HEK293 (cell line): Measurements from ENCODE around the gene PLD3.

Experiments
- CTCF ChIA-PET: fragments of 350-600 bp; formaldehyde crosslinking; extraction: SDS; loops from one replicate; lab custom pipeline; 2021; ENCODE audit warnings: antibody characterized with exemption; lab: Yijun Ruan, JAX
- POLR2A ChIA-PET: fragments of 300-600 bp; formaldehyde crosslinking; extraction: SDS; loops from one replicate; lab custom pipeline; 2020; ENCODE audit warnings: antibody characterized with exemption, inconsistent platforms; lab: Yijun Ruan, JAX
- H3K27ac ChIP-seq: fragments of 200-500 bp; sonication (Bioruptor generic); 2 replicates; pipeline ENCODE4 v1.5.1; 2014; ENCODE audit warnings: low read depth, low read length, control low read depth, inconsistent platforms; ENCODE audit errors: extremely low read depth
- H3K36me3 ChIP-seq, 2 experiments: fragments of 200-500 bp in 1 of 2; sonication (Bioruptor generic) in 1 of 2; 1 replicate in 1 of 2; 2 replicates in 1 of 2; pipeline ENCODE4 v1.5.1; 2014 to 2017; ENCODE audit warnings: inconsistent platforms in 2 of 2, low read length in 2 of 2; ENCODE audit not compliant: control insufficient read depth in 2 of 2, insufficient read depth in 1 of 2
- H3K4me1 ChIP-seq: fragments of 200-500 bp; sonication (Bioruptor generic); 2 replicates; pipeline ENCODE4 v1.5.1; 2014; ENCODE audit warnings: mild to moderate bottlenecking, low read length, inconsistent platforms; ENCODE audit not compliant: control insufficient read depth, insufficient read depth
- H3K4me3 ChIP-seq: 2 replicates; pipeline ENCODE4 v1.5.1; 2011; ENCODE audit warnings: low read depth, mild to moderate bottlenecking, control low read depth, low read length, moderate library complexity
- H3K9me3 ChIP-seq: fragments of 200-500 bp; sonication (Bioruptor generic); 2 replicates; pipeline ENCODE4 v1.5.1; 2014; ENCODE audit warnings: low read depth, low read length, inconsistent platforms; ENCODE audit not compliant: control insufficient read depth, insufficient read depth
- ZBTB44 ChIP-seq: fragments of 450-650 bp; IDR thresholded peaks from 2 replicates; pipeline ENCODE4 v1.5.1; 2018; ENCODE audit warnings: missing biosample characterization, mild to moderate bottlenecking, missing genetic modification characterization
- ZBTB48 ChIP-seq: fragments of 450-650 bp; formaldehyde crosslinking; IDR thresholded peaks from 2 replicates; pipeline ENCODE4 v1.5.1; 2016; ENCODE audit warnings: missing biosample characterization, missing genetic modification characterization
- ZBTB6 ChIP-seq: fragments of 450-650 bp; formaldehyde crosslinking; IDR thresholded peaks from 2 replicates; pipeline ENCODE4 v1.5.1; 2017; ENCODE audit warnings: missing biosample characterization, missing genetic modification characterization
- ZFHX2 ChIP-seq: fragments of 450-650 bp; formaldehyde crosslinking; conservative IDR thresholded peaks from 2 replicates; pipeline ENCODE4 v1.5.1; 2016; ENCODE audit warnings: missing biosample characterization, missing genetic modification characterization
- ZNF221 ChIP-seq: fragments of 450-650 bp; formaldehyde crosslinking; IDR thresholded peaks from 2 replicates; pipeline ENCODE4 v1.5.1; 2017; ENCODE audit warnings: missing biosample characterization, missing genetic modification characterization, borderline replicate concordance
- ZNF24 ChIP-seq: fragments of 450-650 bp; formaldehyde crosslinking; IDR thresholded peaks from 2 replicates; pipeline ENCODE4 v1.5.1; 2016; ENCODE audit warnings: missing biosample characterization, missing genetic modification characterization
- ZNF423 ChIP-seq: fragments of 450-650 bp; formaldehyde crosslinking; IDR thresholded peaks from 2 replicates; pipeline ENCODE4 v1.5.1; 2016; ENCODE audit warnings: missing biosample characterization, missing genetic modification characterization
- ZNF585B ChIP-seq: fragments of 450-650 bp; formaldehyde crosslinking; IDR thresholded peaks from 2 replicates; pipeline ENCODE4 v1.5.1; 2016; ENCODE audit warnings: missing biosample characterization, missing genetic modification characterization
- ZNF624 ChIP-seq: fragments of 450-650 bp; formaldehyde crosslinking; IDR thresholded peaks from 2 replicates; pipeline ENCODE4 v1.5.1; 2017; ENCODE audit warnings: missing biosample characterization, missing genetic modification characterization
- ZNF645 ChIP-seq: fragments of 450-650 bp; formaldehyde crosslinking; IDR thresholded peaks from 2 replicates; pipeline ENCODE4; 2016; ENCODE audit warnings: missing biosample characterization, missing genetic modification characterization
- ZNF843 ChIP-seq: fragments of 450-650 bp; formaldehyde crosslinking; IDR thresholded peaks from 2 replicates; pipeline ENCODE4 v1.5.1; 2016; ENCODE audit warnings: missing biosample characterization, missing genetic modification characterization
- TF ChIP-seq, protein P1 (sequence below): fragments of 450-650 bp; formaldehyde crosslinking; IDR thresholded peaks from 2 replicates; pipeline ENCODE4 v1.5.1; 2016; ENCODE audit warnings: missing biosample characterization, missing genetic modification characterization
- TF ChIP-seq, protein P2 (sequence below): fragments of 450-650 bp; formaldehyde crosslinking; IDR thresholded peaks from 2 replicates; pipeline ENCODE4 v1.5.0; 2017; ENCODE audit warnings: missing biosample characterization, missing genetic modification characterization, borderline replicate concordance
- TF ChIP-seq, protein P3 (sequence below): fragments of 450-650 bp; formaldehyde crosslinking; IDR thresholded peaks from 2 replicates; pipeline ENCODE4 v1.5.1; 2017; ENCODE audit warnings: missing biosample characterization, missing genetic modification characterization
- TF ChIP-seq, protein P4 (sequence below): fragments of 450-650 bp; formaldehyde crosslinking; IDR thresholded peaks from 2 replicates; pipeline ENCODE4 v1.5.1; 2016; ENCODE audit warnings: missing biosample characterization, missing genetic modification characterization

The PLD3 gene

GRCh38 chr19:40376286-40376862 lies 27.9 kb downstream of the PLD3 start:
- no peak overlapping the region for H3K4me3 ChIP-seq
- no peak overlapping the region for H3K27ac ChIP-seq
- H3K4me1 ChIP-seq = no peaks in the 10 kb centered on the region
- CTCF ChIA-PET = interaction anchor here (1.0 kb wide), 1 partner anchor 20 kb away, joined by 5 read pairs; no protein-coding TSS in a partner anchor
- no peaks in the 10 kb centered on the region for H3K9me3 ChIP-seq
- POLR2A ChIA-PET = interaction anchor here (2.2 kb wide), 1 partner anchor 10 kb away, joined by 7 read pairs; no protein-coding TSS in a partner anchor
- no peak for TF ChIP-seq ZNF585B (tag by site-specific recombination)
- TF ChIP-seq, protein P1, sequence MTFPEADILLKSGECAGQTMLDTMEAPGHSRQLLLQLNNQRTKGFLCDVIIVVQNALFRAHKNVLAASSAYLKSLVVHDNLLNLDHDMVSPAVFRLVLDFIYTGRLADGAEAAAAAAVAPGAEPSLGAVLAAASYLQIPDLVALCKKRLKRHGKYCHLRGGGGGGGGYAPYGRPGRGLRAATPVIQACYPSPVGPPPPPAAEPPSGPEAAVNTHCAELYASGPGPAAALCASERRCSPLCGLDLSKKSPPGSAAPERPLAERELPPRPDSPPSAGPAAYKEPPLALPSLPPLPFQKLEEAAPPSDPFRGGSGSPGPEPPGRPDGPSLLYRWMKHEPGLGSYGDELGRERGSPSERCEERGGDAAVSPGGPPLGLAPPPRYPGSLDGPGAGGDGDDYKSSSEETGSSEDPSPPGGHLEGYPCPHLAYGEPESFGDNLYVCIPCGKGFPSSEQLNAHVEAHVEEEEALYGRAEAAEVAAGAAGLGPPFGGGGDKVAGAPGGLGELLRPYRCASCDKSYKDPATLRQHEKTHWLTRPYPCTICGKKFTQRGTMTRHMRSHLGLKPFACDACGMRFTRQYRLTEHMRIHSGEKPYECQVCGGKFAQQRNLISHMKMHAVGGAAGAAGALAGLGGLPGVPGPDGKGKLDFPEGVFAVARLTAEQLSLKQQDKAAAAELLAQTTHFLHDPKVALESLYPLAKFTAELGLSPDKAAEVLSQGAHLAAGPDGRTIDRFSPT (tag by site-specific recombination) = peak; percentile 56; the same call in 1 of the 2 replicates
- TF ChIP-seq ZNF423 (tag by site-specific recombination) = no peak
- H3K36me3 ChIP-seq = peaks cover 35 to 62% of the 10 kb centered on the region in 2 experiments

DNA sequence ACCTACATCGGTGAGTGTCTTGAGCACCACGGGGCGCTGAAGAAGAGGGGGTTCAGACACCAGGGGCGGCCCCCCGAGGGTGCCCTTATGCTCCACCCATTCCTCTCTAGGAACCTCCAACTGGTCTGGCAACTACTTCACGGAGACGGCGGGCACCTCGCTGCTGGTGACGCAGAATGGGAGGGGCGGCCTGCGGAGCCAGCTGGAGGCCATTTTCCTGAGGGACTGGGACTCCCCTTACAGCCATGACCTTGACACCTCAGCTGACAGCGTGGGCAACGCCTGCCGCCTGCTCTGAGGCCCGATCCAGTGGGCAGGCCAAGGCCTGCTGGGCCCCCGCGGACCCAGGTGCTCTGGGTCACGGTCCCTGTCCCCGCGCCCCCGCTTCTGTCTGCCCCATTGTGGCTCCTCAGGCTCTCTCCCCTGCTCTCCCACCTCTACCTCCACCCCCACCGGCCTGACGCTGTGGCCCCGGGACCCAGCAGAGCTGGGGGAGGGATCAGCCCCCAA lies 29.4 kb downstream of the PLD3 start:
- POLR2A ChIA-PET = no interaction called here

GRCh38 chr19:40378509-40378908 lies 30.0 kb downstream of the PLD3 start:
- CTCF ChIA-PET = no interaction called here
- TF ChIP-seq ZNF624 (tag by site-specific recombination) (no peak), ZBTB44 (no peak), ZNF585B (tag by site-specific recombination) (no peak), ZBTB48 (no peak), ZNF221 (tag by site-specific recombination) (no peak), ZNF24 (tag by site-specific recombination) (no peak), ZBTB6 (tag by site-specific recombination) (no peak), ZNF645 (tag by site-specific recombination) (no peak), ZNF843 (no peak)
- TF ChIP-seq, protein P2, sequence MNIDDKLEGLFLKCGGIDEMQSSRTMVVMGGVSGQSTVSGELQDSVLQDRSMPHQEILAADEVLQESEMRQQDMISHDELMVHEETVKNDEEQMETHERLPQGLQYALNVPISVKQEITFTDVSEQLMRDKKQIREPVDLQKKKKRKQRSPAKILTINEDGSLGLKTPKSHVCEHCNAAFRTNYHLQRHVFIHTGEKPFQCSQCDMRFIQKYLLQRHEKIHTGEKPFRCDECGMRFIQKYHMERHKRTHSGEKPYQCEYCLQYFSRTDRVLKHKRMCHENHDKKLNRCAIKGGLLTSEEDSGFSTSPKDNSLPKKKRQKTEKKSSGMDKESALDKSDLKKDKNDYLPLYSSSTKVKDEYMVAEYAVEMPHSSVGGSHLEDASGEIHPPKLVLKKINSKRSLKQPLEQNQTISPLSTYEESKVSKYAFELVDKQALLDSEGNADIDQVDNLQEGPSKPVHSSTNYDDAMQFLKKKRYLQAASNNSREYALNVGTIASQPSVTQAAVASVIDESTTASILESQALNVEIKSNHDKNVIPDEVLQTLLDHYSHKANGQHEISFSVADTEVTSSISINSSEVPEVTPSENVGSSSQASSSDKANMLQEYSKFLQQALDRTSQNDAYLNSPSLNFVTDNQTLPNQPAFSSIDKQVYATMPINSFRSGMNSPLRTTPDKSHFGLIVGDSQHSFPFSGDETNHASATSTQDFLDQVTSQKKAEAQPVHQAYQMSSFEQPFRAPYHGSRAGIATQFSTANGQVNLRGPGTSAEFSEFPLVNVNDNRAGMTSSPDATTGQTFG (tag by site-specific recombination) = no peak
- TF ChIP-seq, protein P3, sequence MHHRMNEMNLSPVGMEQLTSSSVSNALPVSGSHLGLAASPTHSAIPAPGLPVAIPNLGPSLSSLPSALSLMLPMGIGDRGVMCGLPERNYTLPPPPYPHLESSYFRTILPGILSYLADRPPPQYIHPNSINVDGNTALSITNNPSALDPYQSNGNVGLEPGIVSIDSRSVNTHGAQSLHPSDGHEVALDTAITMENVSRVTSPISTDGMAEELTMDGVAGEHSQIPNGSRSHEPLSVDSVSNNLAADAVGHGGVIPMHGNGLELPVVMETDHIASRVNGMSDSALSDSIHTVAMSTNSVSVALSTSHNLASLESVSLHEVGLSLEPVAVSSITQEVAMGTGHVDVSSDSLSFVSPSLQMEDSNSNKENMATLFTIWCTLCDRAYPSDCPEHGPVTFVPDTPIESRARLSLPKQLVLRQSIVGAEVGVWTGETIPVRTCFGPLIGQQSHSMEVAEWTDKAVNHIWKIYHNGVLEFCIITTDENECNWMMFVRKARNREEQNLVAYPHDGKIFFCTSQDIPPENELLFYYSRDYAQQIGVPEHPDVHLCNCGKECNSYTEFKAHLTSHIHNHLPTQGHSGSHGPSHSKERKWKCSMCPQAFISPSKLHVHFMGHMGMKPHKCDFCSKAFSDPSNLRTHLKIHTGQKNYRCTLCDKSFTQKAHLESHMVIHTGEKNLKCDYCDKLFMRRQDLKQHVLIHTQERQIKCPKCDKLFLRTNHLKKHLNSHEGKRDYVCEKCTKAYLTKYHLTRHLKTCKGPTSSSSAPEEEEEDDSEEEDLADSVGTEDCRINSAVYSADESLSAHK (tag by site-specific recombination) = no peak

More for the DNA sequence above, 29.4 kb downstream of the PLD3 start:
- Histone ChIP-seq H3K4me1 (no peaks in the 10 kb centered on the region), H3K36me3 (peaks cover 29 to 47% of the 10 kb centered on the region in 2 experiments)
- no peak for TF ChIP-seq ZFHX2 (tag by site-specific recombination)
- TF ChIP-seq, protein P4, sequence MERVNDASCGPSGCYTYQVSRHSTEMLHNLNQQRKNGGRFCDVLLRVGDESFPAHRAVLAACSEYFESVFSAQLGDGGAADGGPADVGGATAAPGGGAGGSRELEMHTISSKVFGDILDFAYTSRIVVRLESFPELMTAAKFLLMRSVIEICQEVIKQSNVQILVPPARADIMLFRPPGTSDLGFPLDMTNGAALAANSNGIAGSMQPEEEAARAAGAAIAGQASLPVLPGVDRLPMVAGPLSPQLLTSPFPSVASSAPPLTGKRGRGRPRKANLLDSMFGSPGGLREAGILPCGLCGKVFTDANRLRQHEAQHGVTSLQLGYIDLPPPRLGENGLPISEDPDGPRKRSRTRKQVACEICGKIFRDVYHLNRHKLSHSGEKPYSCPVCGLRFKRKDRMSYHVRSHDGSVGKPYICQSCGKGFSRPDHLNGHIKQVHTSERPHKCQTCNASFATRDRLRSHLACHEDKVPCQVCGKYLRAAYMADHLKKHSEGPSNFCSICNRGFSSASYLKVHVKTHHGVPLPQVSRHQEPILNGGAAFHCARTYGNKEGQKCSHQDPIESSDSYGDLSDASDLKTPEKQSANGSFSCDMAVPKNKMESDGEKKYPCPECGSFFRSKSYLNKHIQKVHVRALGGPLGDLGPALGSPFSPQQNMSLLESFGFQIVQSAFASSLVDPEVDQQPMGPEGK (tag by site-specific recombination) = peak; percentile 35; the same call in 1 of the 2 replicates
- TF ChIP-seq, all 188 proteins: peak for 1
- no peak overlapping the region for H3K27ac ChIP-seq
- no peaks in the 10 kb centered on the region for H3K9me3 ChIP-seq
- CTCF ChIA-PET = no interaction called here
- no peak overlapping the region for H3K4me3 ChIP-seq

More at GRCh38 chr19:40378509-40378908, 30.0 kb downstream of the PLD3 start:
- Histone ChIP-seq H3K27ac (no peak overlapping the region), H3K4me3 (no peak overlapping the region), H3K36me3 (peaks cover 23 to 44% of the 10 kb centered on the region in 2 experiments), H3K4me1 (no peaks in the 10 kb centered on the region), H3K9me3 (no peaks in the 10 kb centered on the region)
- POLR2A ChIA-PET = no interaction called here
